MM.1S (cell line): Measurements from ENCODE around the gene IBTK.
"Not testable (repeated sequence)": the region's sequence is repeated elsewhere in the genome, so short reads cannot be mapped to it uniquely, and the experiment has no call there.

Experiments used
- DNase-seq: peaks from one replicate; pipeline ENCODE4 v3.0.0-alpha.2; 2015
- H2AFZ ChIP-seq: fragments of 300-600 bp; sonication (generic); 2 replicates; pipeline ENCODE4 v1.6.0; 2016; ENCODE audit warnings: antibody characterized with exemption, low read length
- H3F3A ChIP-seq: fragments of 300-600 bp; sonication (generic); 2 replicates; pipeline ENCODE4 v1.6.1; 2016; ENCODE audit warnings: mild to moderate bottlenecking, antibody characterized with exemption, low read length, moderate library complexity, mixed read lengths; ENCODE audit not compliant: insufficient read depth
- H3K27ac ChIP-seq: fragments of 300-600 bp; sonication (generic); 2 replicates; pipeline ENCODE4 v1.5.1; 2016; ENCODE audit warnings: mild to moderate bottlenecking, low read length
- H3K27me3 ChIP-seq: fragments of 300-600 bp; sonication (generic); replicated peaks from 2 replicates; pipeline ENCODE4 v1.6.0; 2016; ENCODE audit warnings: low read length; ENCODE audit not compliant: insufficient read depth
- H3K36me3 ChIP-seq: fragments of 300-600 bp; sonication (generic); replicated peaks from 2 replicates; pipeline ENCODE4 v1.6.1; 2016; ENCODE audit warnings: mild to moderate bottlenecking, low read length, mixed read lengths; ENCODE audit not compliant: insufficient read depth
- H3K4me1 ChIP-seq: fragments of 300-600 bp; sonication (generic); 2 replicates; pipeline ENCODE4 v1.6.1; 2016; ENCODE audit warnings: low read length, mixed read lengths
- H3K4me2 ChIP-seq: fragments of 300-600 bp; sonication (generic); 2 replicates; pipeline ENCODE4 v1.6.0; 2016; ENCODE audit warnings: low read depth, low read length
- H3K4me3 ChIP-seq: fragments of 300-600 bp; sonication (generic); 2 replicates; pipeline ENCODE4 v1.5.1; 2016; ENCODE audit warnings: low read length, mixed read lengths
- H3K79me2 ChIP-seq: fragments of 300-600 bp; sonication (generic); 2 replicates; pipeline ENCODE4 v1.6.1; 2016; ENCODE audit warnings: mixed run types, low read length, mixed read lengths
- H3K9ac ChIP-seq: fragments of 300-600 bp; sonication (generic); 2 replicates; pipeline ENCODE4 v1.6.1; 2016; ENCODE audit warnings: low read length, mixed read lengths
- H3K9me2 ChIP-seq: fragments of 300-600 bp; sonication (generic); replicated peaks from 2 replicates; pipeline ENCODE4 v1.6.1; 2016; ENCODE audit warnings: mild to moderate bottlenecking, low read length, mixed read lengths; ENCODE audit not compliant: insufficient read depth
- H3K9me3 ChIP-seq: fragments of 300-600 bp; sonication (generic); replicated peaks from 2 replicates; pipeline ENCODE4 v1.6.1; 2016; ENCODE audit warnings: mild to moderate bottlenecking, low read length, mixed read lengths; ENCODE audit not compliant: insufficient read depth
- H4K20me1 ChIP-seq: fragments of 300-600 bp; sonication (generic); 2 replicates; pipeline ENCODE4 v1.6.1; 2016; ENCODE audit warnings: mild to moderate bottlenecking, low read length, moderate library complexity, mixed read lengths; ENCODE audit not compliant: insufficient read depth
- EZH2 ChIP-seq: fragments of 300-600 bp; sonication (generic); optimal IDR thresholded peaks from 2 replicates; pipeline ENCODE3; 2017; ENCODE audit warnings: low read depth, mild to moderate bottlenecking, antibody characterized with exemption, low read length, mixed read lengths
- EZH2phosphoT487 ChIP-seq: fragments of 300-600 bp; sonication (generic); IDR thresholded peaks from 2 replicates; pipeline ENCODE4 v1.6.1; 2018; ENCODE audit warnings: antibody characterized with exemption, low read length
- TF ChIP-seq, protein P1 (sequence below): fragments of 300-600 bp; sonication (generic); IDR thresholded peaks from 2 replicates; pipeline ENCODE4 v1.5.1; 2016; ENCODE audit warnings: antibody characterized with exemption, low read length, mixed read lengths

Gene IBTK

DNA sequence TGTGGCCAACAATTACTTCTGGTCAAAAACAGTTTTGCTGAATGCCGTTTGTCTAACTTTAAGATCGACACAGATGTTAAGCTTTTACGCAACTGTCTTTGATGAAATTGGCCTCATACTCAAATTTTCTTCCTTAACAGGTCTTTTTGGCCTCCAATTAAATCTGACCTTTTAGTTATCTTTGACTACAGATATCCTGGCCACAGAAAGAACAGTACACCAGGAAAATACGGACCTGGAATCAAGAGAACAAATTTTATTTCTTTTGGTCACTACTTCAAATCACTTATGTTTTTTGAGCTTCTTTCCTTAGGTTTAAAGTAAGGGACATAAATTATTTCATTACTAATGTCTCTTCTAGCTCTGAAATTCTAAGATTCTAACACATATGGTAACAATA, 49.8 kb downstream of the IBTK start:
- no peak overlapping the region for H3K9ac ChIP-seq
- H3K27me3 ChIP-seq, result no peaks in the 10 kb centered on the region
- no peaks in the 10 kb centered on the region for H3K79me2 ChIP-seq
- no peak overlapping the region for H3K27ac ChIP-seq
- H3K4me2 ChIP-seq, result no peak overlapping the region
- H2AFZ ChIP-seq, result no peak overlapping the region
- H3F3A ChIP-seq, result no peaks in the 10 kb centered on the region
- no peak overlapping the region for H3K4me3 ChIP-seq
- no peaks in the 10 kb centered on the region for H4K20me1 ChIP-seq
- no peak for DNase-seq
- H3K9me2 ChIP-seq, result no peaks in the 10 kb centered on the region
- no peaks in the 10 kb centered on the region for H3K9me3 ChIP-seq
- H3K36me3 ChIP-seq, result peaks cover 21% of the 10 kb centered on the region
- no peak for TF ChIP-seq EZH2
- no peaks in the 10 kb centered on the region for H3K4me1 ChIP-seq

DNA sequence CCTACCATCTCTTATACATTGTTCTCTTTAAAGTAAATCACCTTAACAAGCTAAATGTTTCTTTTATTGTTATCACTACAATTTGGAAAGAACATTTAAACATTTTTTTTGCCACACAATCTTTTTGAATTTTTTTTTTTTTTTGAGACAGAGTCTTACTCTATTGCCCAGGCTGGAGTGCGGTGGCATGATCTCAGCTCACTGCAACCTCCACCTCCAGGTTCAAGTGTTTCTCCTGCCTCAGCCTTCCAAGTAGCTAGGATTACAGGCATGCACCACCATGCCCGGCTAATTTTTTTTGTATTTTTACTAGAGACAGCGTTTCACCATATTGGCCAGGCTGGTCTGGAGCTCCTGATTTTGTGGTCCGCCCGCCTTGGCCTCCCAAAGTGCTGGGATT, 50.3 kb downstream of the IBTK start:
- not testable (repeated sequence) for H3F3A ChIP-seq, H3K79me2 ChIP-seq, H2AFZ ChIP-seq, DNase-seq, H3K4me3 ChIP-seq, H3K4me2 ChIP-seq, H3K9me3 ChIP-seq, H3K9ac ChIP-seq, H3K27ac ChIP-seq, H3K27me3 ChIP-seq, H3K9me2 ChIP-seq, H3K4me1 ChIP-seq, H4K20me1 ChIP-seq
- peaks cover 18% of the 10 kb centered on the region for H3K36me3 ChIP-seq

DNA sequence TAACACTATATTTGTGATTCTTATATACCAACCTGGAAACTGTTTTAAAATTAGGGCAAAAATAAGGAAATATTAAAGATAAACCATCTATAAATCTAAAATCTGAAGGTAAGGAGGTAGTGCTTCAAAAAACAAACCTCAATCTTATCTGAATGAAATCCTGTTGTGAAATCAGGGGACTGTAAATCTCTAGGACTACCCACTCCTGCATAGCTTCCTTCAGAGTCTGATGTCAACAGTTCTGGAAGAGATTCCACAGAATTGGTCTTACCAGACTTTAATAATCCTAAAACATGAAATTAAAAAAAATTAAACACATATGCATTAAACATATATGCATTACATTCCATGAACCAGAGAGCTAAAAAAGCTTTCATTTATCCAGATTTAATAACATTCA, 51.4 kb downstream of the IBTK start:
- TF ChIP-seq, protein P1, sequence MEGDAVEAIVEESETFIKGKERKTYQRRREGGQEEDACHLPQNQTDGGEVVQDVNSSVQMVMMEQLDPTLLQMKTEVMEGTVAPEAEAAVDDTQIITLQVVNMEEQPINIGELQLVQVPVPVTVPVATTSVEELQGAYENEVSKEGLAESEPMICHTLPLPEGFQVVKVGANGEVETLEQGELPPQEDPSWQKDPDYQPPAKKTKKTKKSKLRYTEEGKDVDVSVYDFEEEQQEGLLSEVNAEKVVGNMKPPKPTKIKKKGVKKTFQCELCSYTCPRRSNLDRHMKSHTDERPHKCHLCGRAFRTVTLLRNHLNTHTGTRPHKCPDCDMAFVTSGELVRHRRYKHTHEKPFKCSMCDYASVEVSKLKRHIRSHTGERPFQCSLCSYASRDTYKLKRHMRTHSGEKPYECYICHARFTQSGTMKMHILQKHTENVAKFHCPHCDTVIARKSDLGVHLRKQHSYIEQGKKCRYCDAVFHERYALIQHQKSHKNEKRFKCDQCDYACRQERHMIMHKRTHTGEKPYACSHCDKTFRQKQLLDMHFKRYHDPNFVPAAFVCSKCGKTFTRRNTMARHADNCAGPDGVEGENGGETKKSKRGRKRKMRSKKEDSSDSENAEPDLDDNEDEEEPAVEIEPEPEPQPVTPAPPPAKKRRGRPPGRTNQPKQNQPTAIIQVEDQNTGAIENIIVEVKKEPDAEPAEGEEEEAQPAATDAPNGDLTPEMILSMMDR, result no peak
- no peak for TF ChIP-seq EZH2phosphoT487
- no peak for TF ChIP-seq EZH2
- no peak for DNase-seq
- no peaks in the 10 kb centered on the region for H3K9me2 ChIP-seq

DNA sequence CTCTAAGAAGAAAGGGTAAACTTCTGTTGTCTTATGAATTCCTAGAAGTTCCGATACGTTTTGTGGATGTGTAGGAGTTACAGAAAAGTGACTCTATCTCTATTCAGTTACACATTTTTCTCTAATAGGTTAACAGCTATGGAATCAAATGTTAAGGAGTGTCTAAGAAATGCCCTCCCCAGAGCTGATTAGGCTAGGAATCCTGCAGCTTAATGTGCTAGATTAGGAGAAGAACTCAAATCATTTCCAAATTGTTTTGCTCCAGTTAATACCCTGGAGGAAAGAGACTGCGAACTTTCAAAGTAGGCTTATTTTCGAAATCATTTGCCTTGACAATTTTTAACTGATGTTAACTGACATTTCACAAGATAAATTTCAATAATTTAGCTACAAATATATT, 51.9 kb downstream of the IBTK start:
- H3K27ac ChIP-seq, result no peak overlapping the region
- TF ChIP-seq, protein P1, result no peak
- TF ChIP-seq EZH2phosphoT487 (no peak), EZH2 (no peak)
- no peaks in the 10 kb centered on the region for H3K79me2 ChIP-seq
- no peaks in the 10 kb centered on the region for H3K27me3 ChIP-seq
- no peaks in the 10 kb centered on the region for H3K4me1 ChIP-seq
- H3F3A ChIP-seq, result no peaks in the 10 kb centered on the region
- no peak overlapping the region for H3K9ac ChIP-seq
- no peak overlapping the region for H2AFZ ChIP-seq
- peaks cover 17% of the 10 kb centered on the region; the same call in 1 of the 2 replicates for H3K36me3 ChIP-seq
- H3K9me3 ChIP-seq, result no peaks in the 10 kb centered on the region
- H4K20me1 ChIP-seq, result no peaks in the 10 kb centered on the region
- no peak overlapping the region for H3K4me3 ChIP-seq
- no peak overlapping the region for H3K4me2 ChIP-seq
- no peaks in the 10 kb centered on the region for H3K9me2 ChIP-seq
- no peak for DNase-seq

More for the DNA sequence above, 51.4 kb downstream of the IBTK start:
- H3K27ac ChIP-seq, result no peak overlapping the region
- H3K4me1 ChIP-seq, result no peaks in the 10 kb centered on the region
- no peak overlapping the region for H3K4me2 ChIP-seq
- H4K20me1 ChIP-seq, result no peaks in the 10 kb centered on the region
- peaks cover 17% of the 10 kb centered on the region; the same call in 1 of the 2 replicates for H3K36me3 ChIP-seq
- H3K27me3 ChIP-seq, result no peaks in the 10 kb centered on the region
- no peaks in the 10 kb centered on the region for H3K79me2 ChIP-seq
- H3F3A ChIP-seq, result no peaks in the 10 kb centered on the region
- H2AFZ ChIP-seq, result no peak overlapping the region
- no peak overlapping the region for H3K9ac ChIP-seq
- no peak overlapping the region for H3K4me3 ChIP-seq
- H3K9me3 ChIP-seq, result no peaks in the 10 kb centered on the region
